NCI-H1436 (cell line): ENCODE data around the gene CDH13.

Experiments
- DNase-seq: peaks from one replicate; lab custom pipeline; 2025; lab: John Stamatoyannopoulos, UW

CDH13 gene

GRCh38 chr16:83002351-83003334 is 375.9 kb downstream of the CDH13 start:
- DNase-seq = no peak

- DNase-seq = no peak
Measured at GRCh38 chr16:83004868-83005652, 378.3 kb downstream of the CDH13 start.

DNA sequence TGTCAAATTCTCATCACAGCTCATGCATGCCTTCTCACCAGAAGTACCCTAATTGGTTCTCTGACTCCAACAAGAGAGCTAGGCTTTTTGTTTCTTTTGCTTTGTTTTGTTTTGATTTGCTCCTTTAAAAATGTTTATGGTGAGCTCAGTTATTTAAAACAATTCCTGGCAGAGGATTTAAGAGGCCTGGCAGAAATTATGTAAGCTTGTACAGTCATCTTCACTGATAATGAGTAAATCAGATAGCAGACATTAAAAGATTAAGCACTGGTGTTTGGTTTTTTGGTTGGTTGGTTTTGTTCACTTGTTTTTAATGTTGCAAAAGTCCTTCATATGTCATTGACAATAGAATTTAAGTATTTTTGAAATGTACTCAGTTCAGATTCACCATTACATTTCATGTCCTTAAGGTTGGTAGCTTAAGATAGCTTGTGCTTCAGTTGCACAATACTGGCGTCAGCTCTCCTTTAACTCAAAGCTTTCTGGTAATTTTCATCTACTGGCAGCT is 378.9 kb downstream of the CDH13 start:
- no peak for DNase-seq

DNA sequence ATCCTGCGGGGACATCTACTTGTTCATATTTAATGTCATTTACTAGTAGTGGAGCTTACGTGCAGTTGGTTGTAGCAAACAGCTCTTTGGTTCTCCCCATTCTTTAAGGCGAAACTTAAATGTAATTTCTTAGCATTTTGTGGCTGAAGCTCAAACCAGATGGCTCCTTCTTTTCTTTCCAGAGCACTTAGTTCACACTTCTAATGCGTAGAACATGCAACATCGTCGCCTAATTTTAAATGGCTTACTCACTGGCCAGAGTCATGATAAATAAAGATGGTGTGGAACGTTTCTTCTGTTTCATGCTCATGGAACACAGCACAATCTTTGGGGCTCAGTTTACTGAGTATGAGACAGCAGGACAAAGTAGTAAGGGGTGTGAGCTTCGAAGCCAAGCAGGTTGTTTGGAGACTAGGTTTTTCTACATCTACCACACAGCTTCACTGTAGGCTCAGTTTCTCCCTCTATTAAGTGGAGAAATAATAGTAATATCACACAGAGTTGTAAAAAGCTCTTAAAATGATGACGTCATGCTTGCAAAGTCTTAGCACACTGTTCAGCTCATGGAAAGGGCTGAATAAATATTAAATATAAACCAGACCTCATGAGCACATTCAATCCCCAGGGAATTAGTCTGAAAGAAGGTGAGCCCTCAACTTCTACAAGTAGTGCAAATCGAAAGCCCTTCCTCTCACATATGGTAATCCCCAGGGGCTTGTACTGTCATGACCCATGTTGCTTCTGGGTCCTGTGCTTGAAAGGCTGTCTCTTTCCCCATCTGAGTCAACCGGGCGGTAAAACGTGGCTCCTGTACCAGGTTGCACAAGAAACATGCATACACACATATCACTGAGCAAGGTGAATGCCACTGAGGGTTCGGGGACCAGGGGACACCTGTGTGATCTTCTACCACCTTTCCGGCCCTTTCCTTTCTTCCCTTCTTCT is 384.3 kb downstream of the CDH13 start:
- DNase-seq = no peak

- no peak for DNase-seq
Measured at GRCh38 chr16:83011939-83012338, 385.2 kb downstream of the CDH13 start.

DNA sequence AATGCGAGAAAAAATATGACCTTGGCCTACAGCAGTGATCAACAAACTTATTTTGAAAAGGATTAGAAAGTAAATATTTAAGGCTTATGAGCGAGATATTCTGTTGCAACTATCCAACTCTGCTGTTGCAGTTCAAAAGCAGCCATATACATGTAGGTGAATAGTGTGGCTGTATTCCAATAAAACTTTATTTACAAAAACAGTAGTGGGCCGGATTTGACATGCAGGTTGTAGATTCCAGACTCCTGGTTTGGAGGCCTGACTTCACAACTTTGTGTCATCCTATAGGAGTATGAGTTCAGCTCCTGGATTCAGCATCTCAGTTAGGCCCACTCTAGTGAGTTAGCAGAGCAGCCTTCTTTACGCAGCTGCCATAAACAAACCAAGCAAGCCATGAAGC is 386.3 kb downstream of the CDH13 start:
- no peak for DNase-seq

- no peak for DNase-seq
Measured at GRCh38 chr16:83019963-83020362, 393.2 kb downstream of the CDH13 start.

DNA sequence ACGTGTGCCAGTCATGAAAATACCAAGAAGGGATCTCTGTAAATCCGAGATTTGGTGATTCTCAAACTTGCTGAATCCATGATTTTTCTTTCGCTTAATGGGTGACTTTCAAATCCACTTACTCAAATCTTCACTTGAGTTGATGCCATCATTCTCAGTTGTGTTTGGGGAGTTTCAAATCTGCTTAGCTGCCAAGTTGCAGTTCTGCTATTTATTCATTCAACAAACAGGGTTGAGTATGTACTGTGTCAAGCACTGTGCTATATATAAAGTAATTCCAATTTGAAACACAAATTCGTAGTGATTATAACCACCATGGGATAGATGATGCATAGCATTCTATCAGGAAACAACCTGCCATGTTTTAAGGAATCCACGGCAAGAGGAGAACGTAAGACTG is 394.3 kb downstream of the CDH13 start:
- DNase-seq = no peak

GRCh38 chr16:83021746-83022145 is 395.0 kb downstream of the CDH13 start:
- no peak for DNase-seq

GRCh38 chr16:83023011-83023410 is 396.2 kb downstream of the CDH13 start:
- no peak for DNase-seq

DNA sequence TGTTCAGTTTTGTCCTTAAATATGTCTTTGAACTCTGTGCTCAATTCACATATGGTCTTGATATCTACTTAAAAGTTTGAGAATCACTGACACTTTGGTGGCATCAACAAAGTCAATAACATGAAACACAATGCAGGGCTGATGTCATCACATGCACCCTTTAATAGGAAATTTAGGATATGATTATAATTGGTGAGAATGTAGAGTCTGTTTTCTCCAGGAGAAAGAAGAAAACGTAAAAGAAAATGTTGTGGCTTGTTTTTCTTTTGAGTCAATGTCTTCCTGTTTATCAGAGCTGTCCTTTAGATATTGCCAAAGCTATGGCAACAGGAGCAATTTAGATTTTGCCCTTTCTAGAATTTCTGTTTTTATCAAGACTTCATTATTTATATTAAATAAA is 396.9 kb downstream of the CDH13 start:
- no peak for DNase-seq

GRCh38 chr16:83027973-83028372 is 401.2 kb downstream of the CDH13 start:
- no peak for DNase-seq

DNA sequence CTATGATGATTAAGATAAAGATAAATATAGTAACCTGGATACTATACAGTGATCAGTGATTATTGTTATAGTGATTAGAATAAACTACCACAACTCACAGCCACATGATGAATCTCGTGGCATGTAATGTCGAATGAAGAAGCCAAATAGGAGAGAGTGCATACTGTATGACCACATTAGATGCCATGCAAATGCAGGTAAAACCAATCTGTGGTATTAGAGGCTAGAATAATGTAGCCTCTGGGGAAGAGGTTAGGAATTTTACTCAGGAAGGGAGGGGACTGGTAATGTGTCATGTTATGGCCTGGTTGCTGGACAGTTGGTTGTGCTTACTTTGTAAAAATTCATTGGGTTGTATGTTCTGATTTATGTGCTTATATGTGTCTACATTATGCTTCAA is 402.7 kb downstream of the CDH13 start:
- DNase-seq = no peak

DNA sequence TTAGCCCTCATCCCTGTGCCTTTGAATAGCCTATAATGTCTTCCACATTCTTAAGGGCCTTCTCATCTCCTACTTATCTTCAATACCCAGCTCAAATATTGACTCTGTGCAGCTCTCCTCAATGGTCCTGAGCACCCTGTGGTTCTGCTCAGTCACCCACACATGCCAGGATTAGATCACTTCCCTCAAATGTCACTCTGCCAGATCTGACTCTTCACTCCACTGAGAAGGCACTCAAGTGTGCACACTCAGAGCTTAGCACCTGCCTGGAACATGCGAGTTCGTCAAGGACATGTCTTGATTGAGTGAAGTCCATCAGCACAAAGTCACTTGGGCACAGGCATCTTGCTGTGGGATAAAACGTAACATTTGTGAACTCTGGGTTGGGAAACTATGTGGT is 404.8 kb downstream of the CDH13 start:
- no peak for DNase-seq

- DNase-seq = no peak
Measured at GRCh38 chr16:83037102-83037501, 410.3 kb downstream of the CDH13 start.

- no peak for DNase-seq
Measured at GRCh38 chr16:83037884-83038283, 411.1 kb downstream of the CDH13 start.

GRCh38 chr16:83040174-83040573 is 413.4 kb downstream of the CDH13 start:
- DNase-seq = no peak

- DNase-seq = no peak
Measured at GRCh38 chr16:83044589-83044988, 417.8 kb downstream of the CDH13 start.

DNA sequence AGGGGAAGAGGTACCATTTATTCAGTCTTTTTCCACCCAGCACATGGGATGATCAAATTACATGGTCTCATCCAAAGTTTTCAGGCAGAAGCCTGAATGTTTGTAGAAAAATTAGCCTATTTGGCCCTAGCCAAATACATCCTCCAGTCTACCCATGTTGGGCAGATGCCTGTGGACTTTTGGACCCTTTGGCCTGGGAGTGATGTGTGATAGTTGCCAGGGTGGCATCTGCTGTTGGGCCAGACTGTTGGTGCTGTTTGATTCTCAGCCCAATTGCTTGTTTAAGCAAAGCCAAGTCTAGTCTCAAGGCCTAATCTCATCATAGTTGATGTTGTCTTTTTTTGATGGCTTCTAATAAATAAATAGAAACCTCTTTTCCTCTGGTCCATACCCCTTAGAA is 419.0 kb downstream of the CDH13 start:
- no peak for DNase-seq

DNA sequence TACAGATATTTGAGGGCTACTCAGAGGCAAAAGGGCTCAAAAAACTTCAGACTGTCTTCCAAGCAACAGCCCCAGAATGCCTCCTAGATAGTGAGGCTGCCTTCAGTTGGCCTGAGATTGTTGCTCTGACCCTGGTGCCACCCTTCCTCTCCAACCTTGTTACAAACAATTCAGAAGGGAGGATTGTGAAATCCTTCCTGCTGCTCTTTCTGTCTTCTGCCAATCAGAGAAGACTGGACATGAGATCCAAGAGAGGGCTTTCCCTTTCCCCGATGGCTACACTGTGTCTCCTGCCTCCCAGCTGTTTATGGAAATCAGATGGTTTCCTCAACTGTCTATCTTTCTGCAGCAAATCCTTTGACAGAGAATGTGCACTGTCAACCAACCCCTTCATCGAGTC is 419.9 kb downstream of the CDH13 start:
- DNase-seq = no peak

GRCh38 chr16:83051451-83051850 is 424.7 kb downstream of the CDH13 start:
- DNase-seq = no peak

GRCh38 chr16:83054283-83054682 is 427.5 kb downstream of the CDH13 start:
- DNase-seq = no peak
